CMK (cell line): Measurements from ENCODE around the gene RPS15.
A peak's percentile ranks its signal among the peaks of the same experiment; 100 is the strongest.

ENCODE experiments used
- DNase-seq: peaks from one replicate; pipeline ENCODE4 v3.0.0-alpha.2; 2010; ENCODE audit warnings: low read depth

The RPS15 gene

GRCh38 chr19:1438035-1438932, at the start of gene RPS15:
Gene RPS15 (plus strand): TSS chr19:1438396. CDS start chr19:1438426, 30 bp downstream.
- DNase-seq = peak; percentile 93

- DNase-seq = no peak
These were observed 49.6 kb upstream of the RPS15 start for GRCh38 chr19:1388637-1389026.

GRCh38 chr19:1389033-1389940, 48.9 kb upstream of the RPS15 start:
- no peak for DNase-seq

GRCh38 chr19:1390890-1391423, 47.2 kb upstream of the RPS15 start:
- DNase-seq = no peak

GRCh38 chr19:1392407-1392806, 45.8 kb upstream of the RPS15 start:
- no peak for DNase-seq

GRCh38 chr19:1392939-1393530, 45.2 kb upstream of the RPS15 start:
- DNase-seq = no peak

- no peak for DNase-seq
These were observed 44.4 kb upstream of the RPS15 start for GRCh38 chr19:1393841-1394240.

- no peak for DNase-seq
These were observed 43.7 kb upstream of the RPS15 start for GRCh38 chr19:1394252-1395193.

GRCh38 chr19:1395194-1396018, 42.8 kb upstream of the RPS15 start:
- DNase-seq = no peak

- no peak for DNase-seq
These were observed 42.0 kb upstream of the RPS15 start for GRCh38 chr19:1396019-1396767.

GRCh38 chr19:1396768-1397679, 41.2 kb upstream of the RPS15 start:
- no peak for DNase-seq

- no peak for DNase-seq
These were observed 40.4 kb upstream of the RPS15 start for GRCh38 chr19:1397838-1398237.

- DNase-seq = no peak
These were observed 39.1 kb upstream of the RPS15 start for GRCh38 chr19:1399079-1399478.

GRCh38 chr19:1399745-1400144, 38.5 kb upstream of the RPS15 start:
- no peak for DNase-seq

- no peak for DNase-seq
These were observed 37.7 kb upstream of the RPS15 start for GRCh38 chr19:1400281-1401137.

- no peak for DNase-seq
These were observed 36.9 kb upstream of the RPS15 start, which contains the start of gene GAMT for GRCh38 chr19:1401138-1401888. Gene GAMT (minus strand): TSS chr19:1401542. CDS start chr19:1401476, 66 bp downstream.

- no peak for DNase-seq
These were observed 36.3 kb upstream of the RPS15 start for GRCh38 chr19:1401889-1402217.
